Stimulated activated CD8-positive, alpha-beta memory T cell treated with anti-CD3 and anti-CD28 coated beads, Interleukin-15, amount 100 ng/mL, for 48 hours (primary cell): ENCODE data around the gene CCT3.
"Not testable (repeated sequence)": the region's sequence is repeated elsewhere in the genome, so short reads cannot be mapped to it uniquely, and the experiment has no call there.

Experiments used
- DNase-seq, 2 donors: peaks; one replicate each; pipeline ENCODE4 v3.0.0-alpha.2; 2020; ENCODE audit warnings: low read depth in 2 of 2

The CCT3 gene

GRCh38 chr1:156368889-156369684 lies 31.0 kb upstream of the CCT3 start, which contains the start of gene RHBG:
TSS of gene RHBG (plus strand) at chr1:156369211. CDS start at chr1:156369250, 39 bp downstream.
- DNase-seq, result no peak

- DNase-seq, result no peak
These were observed 30.1 kb upstream of the CCT3 start for GRCh38 chr1:156368157-156368658.

GRCh38 chr1:156367383-156368156 lies 29.5 kb upstream of the CCT3 start:
- no peak for DNase-seq

GRCh38 chr1:156366378-156367166 lies 28.5 kb upstream of the CCT3 start:
- no peak for DNase-seq

DNA sequence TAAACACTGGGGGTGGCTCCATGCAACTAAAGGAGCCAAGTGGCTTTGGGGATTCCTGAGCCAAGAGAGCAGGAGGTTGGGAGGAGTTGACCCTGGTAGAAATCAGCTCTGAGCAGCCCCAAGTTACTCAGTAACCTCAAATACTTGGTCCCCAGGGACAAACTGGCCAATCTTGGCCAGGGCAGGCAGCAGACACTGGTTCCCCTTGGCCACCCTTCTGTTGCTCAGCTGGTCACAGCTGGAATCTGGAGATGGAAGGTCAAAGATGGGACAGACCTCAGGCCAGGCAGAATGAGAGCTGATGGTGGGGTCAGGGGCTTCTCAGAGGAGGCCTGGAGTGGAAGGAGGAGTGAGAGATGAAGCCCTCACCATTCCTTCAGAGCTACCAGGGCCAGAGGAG lies 27.7 kb upstream of the CCT3 start:
- no peak for DNase-seq

DNA sequence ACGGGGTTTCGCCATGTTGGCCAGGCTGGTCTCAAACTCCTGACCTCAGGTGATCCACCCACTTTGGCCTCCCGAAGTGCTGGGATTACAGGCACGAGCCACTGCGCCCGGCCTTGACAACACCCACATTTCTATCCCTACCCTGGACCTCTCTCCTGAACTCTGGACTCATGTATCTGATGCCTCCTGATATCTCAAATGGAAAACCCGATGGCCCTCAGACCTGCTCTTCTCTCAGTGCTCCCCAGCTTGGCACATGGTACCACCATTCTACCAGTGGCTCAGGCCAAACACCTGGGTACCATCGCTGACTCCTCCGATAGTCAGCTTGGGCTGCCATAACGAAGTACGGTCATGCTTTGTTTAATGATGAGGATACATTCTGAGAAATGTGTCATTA lies 22.4 kb upstream of the CCT3 start:
- DNase-seq, result no peak

DNA sequence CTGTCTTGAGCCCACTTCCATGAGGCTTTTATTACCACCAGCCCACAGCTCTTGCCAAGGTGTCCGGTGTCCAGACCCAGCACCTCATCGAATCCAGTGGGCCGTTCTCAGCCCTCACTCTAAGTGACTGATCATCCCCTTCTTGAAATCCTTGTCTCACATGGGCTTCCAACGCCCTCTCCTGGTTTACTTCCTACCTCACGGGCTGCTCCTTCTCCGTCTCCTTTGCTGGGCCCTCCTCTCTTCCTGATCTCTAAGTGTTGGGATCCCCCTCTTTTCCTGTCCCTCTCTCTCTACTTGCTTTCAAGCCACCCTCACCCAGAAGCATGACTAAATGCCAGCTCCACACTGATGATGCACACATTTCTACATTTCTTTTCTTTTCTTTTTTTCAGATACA lies 21.9 kb upstream of the CCT3 start:
- no peak for DNase-seq

DNA sequence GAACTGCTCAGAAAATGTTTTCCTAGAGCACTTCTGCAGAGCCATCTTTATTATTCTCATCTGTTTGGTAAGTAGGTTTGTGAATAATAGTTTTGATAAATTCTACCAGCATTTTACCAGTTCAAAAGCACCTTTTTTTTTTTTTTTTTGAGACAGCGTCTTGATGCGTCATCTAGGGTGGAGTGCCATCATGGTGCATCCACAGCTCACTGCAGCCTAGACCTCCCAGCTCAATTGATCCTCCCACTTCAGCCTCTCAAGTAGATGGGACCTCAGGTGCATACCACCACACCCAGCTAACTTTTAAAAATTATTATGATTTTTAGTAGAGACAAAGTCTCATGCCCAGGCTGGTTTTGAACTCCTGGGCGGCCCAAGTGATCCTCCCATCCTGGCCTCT lies 21.2 kb upstream of the CCT3 start:
- DNase-seq, result no peak

- no peak for DNase-seq
These were observed 20.5 kb upstream of the CCT3 start for GRCh38 chr1:156358641-156359040.

- no peak for DNase-seq
These were observed 19.9 kb upstream of the CCT3 start for GRCh38 chr1:156357977-156358376.

- peak; percentile 46 to 63 for DNase-seq
These were observed 18.9 kb upstream of the CCT3 start for GRCh38 chr1:156356875-156357534.

- no peak for DNase-seq
These were observed 18.3 kb upstream of the CCT3 start for GRCh38 chr1:156356262-156356874.

DNA sequence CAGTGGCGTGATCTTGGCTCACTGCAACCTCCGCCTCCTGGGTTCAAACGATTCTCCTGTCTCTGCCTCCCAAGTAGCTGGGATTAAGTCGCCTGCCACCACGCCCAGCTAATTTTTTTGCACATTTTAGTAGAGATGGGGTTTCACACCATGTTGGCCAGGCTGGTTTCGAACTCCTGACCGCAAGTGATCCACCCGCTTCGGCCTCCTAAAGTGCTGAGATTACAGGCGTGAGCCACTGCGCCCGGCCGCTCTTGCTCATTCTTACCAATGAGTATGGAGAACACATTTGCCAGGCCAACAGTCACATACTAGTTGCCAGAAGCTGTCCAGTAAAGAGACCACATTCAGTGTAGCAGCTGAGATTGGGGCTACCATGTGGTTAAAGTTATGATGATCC lies 14.4 kb upstream of the CCT3 start:
- DNase-seq, result not testable (repeated sequence)

DNA sequence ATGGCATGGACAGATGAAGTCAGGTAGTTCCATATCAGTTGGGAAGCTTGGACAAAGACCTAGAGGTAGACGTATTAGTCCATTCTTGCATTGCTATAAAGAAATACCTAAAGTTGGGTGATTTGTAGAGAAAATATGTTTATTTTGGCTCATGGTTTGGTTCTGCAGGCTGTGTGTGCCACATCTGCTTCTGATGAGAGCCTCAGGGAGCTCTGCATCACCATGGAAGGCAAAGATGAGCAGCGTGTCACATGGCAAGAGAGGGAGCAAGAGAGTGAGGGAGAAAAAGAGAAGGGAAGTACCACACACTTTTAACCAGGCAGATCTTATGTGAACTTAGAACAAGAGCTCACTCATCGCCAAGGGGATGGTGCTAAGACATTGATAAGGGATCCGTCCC lies 9.2 kb upstream of the CCT3 start:
- no peak for DNase-seq

- no peak for DNase-seq
These were observed 8.5 kb upstream of the CCT3 start for GRCh38 chr1:156346636-156347035.

DNA sequence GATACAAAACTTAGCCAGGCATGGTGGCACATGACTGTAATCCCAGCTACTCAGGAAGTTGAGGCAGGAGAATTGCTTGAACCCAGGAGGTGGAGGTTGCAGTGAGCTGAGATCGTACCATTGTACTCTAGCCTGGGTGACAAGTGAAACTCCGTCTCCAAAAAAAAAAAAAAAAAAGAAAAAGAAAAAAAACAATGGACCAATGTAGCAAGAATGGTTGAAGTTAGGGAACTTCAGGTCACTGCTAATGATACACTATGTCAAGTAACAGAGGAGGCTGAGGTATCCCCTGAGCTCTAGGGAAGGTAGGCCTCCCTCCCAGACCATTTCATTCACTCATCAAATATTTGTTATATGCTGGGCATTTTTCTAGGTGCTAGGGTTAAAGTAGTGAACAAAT lies 7.9 kb upstream of the CCT3 start:
- not testable (repeated sequence) for DNase-seq

GRCh38 chr1:156344409-156344808 lies 6.3 kb upstream of the CCT3 start:
- DNase-seq, result no peak

- no peak for DNase-seq
These were observed 4.3 kb upstream of the CCT3 start for GRCh38 chr1:156342166-156342955.

DNA sequence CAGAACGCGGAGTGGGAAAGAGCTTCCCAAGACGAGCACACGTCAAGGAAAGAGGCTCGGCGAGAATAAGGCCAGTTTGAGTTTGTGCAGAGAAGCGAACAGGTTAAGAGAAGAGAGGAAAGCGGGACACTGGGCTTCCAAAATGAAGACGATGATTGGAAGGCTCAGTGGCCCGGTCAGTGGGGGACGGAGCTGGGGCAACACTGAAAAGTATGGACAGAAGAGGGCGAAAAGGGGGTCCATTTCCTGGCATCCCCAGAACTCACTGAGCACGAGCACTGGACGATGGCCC lies 258 bp downstream of the CCT3 start:
- DNase-seq, result no peak

DNA sequence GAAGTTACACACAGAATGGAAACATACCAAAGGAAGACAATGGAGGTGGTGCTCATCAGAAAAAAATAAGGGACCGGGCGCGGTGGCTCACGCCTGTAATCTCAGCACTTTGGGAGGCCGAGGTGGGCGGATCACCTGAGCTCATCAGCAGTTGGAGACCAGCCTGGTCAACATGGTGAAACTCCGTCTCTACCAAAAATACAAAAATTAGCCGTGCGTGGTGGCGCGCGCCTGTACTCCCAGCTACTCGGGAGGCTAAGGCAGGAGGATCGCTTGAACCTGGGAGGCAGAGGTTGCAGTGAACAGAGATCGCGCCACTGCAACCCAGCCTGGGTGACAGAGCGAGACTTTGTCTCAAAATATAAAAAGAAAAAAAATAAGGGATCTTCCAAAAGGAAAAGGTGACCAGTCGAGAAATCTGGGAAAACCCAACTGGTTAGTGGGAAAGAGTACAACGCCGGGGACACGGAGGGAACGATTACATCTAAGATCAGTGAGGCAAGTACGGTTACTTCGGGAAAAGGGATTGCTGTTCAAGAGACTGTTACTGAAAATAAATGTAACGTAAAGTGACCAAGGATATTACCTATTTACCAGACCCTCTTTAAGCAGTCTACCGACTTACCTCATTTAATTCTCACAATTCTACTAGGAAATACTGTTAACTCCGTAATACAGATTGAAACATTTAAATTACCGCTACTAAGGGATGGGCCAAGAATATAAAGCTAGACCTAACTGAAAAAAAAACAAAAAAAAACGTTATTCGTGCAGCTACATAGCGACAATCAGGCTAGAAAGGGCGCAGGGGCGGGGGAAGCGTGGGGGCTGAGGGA lies 822 bp downstream of the CCT3 start:
- DNase-seq, result no peak
